HL-60/S4 (cell line): ENCODE results near the gene ZNF555.
"Not testable (repeated sequence)": the region's sequence is repeated elsewhere in the genome, so short reads cannot be mapped to it uniquely, and the experiment has no call there.

Experiments used
- in situ Hi-C: fragments of 300-500 bp; cut with MboI; formaldehyde crosslinking; loops from 2 replicates; pipeline ENCODE4 v1.14.3; 2022; ENCODE audit warnings: low sequenced_read_pairs

ZNF555 gene

DNA sequence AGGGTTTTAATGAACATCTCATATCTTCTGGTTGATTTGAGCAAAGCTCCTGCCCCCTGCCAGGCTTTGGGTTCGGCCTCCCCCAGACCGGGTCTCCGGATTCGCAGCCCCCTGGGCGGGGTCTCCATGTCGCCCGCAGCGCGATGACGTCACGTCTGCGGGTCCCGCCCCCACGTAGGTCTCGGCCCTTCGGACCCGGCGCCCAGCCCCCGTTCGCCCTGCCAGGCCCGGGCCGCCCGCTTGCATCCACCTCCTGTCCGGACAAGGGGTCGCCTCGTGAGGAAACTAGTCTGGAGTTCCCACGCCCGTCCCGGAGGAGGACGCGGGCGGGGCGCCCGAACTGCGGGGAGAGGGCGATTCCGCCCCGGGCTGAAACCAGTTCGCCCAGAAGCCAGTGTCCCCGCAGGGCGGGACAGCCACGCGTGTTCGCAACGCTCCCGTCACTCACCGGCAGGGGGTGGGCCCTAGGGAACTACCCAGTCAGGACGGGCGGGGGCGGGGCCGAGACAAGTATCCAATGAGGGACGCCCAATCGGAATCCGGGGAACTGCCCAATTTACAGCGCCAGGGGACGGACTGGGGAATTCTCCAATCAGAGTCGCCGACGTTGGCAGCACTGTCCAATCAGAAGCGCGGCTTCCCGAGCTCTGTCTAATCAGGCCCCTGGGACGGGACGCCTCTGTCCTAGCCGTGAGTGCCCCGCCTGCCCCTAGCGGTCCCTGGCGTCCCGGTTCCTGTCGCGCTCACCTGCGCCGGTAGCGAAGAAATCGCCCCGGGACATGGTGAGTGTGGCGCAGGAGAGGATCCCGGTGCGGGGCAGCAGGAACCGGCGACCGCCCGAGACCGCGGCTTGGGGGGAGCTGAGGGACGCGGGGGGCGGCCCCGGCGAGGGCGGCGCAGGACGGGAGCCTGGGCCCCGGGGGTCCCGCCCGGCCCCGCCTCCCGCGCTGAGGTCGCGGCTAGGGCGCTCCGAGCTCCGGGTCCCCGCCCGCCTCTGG lies at the start of gene ZNF555:
TSS of gene ZNF555 (plus strand) at position 682 of the 998 bp plus-strand sequence. CDS start at position 780, 98 bp downstream.
- in situ Hi-C loops, result no loop called here

DNA sequence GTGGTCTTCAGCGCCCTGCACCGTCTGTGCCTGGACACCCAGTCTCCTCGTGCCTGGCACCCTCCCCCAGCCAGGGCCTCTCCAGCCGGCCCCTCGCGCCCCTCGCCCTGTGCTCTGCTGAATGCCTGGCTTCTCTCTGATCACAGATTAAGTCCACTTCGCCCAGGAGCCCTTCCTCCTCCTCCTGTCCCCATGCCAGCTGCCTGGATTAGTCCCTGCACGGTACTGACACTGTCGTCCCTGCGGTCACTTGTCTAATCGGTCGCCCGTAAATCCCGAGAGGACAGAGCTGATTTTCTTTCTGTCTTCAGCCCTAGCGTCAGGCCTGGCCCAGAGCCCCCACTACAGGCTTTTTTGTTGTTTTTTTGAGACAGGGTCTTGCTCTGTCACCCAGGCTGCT lies 49.4 kb upstream of the ZNF555 start:
- in situ Hi-C loops, result no loop called here

DNA sequence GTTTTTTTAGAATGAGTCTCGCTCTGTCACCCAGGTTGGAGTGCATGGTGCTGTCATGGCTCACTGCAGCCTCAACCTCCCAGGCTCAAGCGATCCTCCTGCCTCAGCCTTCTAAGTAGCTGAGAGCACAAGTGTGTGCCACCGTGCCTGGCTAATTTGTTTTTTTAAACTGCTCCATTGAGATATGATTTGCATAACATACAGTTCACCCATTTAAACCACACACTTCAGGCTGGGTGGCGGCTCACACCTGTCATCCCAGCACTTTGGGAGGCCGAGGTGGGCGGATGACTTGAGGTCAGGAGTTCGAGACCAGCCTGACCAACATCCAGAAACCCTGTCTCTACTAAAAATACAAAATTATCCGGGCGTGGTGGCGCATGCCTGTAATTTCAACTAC lies 48.6 kb upstream of the ZNF555 start:
- in situ Hi-C loops, result not testable (repeated sequence)

DNA sequence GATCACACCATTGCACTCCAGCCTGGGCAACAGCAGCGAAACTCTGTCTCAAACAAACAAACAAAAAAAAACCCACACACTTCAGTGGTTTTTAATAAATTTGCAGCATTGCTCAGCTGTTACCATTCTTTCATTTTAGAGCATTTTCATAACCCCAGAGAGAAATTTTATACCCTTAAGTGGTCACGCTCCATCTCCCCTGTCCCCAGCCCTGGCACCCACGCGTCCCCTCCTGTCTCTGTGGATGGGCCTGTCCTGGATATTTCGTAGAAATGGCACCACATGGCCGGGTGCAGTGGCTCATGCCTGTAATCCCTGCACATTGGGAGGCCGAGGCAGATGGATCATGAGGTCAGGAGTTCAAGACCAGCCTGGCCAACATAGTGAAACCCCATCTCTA lies 48.1 kb upstream of the ZNF555 start:
- in situ Hi-C loops, result no loop called here

DNA sequence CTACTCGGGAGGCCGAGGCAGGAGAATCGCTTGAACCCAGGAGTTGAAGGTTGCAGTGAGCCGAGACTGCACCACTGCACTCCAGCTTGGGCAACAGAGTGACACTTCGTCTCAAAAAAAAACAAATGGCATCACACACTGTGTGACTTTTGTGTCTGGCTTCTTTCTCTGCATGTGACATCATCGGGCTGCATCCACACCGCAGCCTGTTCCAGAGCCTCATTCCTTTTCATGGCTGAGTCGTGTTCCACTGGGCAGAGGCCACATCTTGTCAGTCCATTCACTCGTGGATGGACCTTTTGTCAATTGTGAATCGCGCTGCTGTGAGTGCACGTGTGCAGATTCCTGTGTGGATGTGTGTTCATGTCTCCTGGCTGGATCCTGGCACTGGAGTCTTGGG lies 47.7 kb upstream of the ZNF555 start:
- in situ Hi-C loops, result no loop called here

DNA sequence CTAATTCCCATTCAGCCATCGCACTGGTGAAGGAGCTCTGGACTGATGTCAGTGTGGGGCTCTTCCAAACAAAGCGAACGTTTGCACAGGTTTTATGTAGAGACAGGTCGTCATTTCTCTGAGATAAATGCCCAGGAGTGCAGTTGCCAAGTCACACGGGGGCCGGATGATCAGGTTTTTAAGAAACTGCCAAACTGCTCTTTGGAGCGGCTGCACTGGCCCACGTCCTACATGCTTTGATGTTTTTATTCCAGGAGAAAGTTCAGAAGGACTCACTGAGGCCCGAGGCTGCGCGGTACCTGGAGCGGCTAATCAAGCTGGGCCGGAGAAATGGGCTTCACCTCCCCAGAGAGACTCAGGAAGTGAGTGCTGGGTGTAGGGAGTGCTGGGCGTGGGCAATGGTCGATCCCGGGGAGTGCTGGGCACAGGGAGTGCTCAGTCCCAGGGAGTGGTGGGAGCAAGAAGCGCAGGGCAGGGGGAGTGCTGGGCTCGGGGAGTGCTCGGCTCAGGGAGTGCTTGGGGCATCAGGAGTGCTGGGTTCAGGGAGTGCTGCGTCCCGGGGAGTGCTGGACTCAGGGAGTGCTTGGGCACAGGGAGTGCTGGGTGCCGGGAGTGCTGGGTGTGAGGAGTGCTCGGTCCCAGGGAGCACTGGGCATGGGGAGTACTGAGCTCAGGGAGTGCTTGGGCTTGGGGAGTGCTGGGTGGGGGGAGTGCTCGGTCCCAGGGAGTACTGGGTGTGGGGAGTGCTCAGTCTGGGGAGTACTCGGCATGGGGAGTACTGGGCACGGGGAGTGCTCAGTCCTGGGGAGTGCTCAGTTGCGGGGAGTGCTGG lies 45.2 kb upstream of the ZNF555 start:
- in situ Hi-C loops, result no loop called here

DNA sequence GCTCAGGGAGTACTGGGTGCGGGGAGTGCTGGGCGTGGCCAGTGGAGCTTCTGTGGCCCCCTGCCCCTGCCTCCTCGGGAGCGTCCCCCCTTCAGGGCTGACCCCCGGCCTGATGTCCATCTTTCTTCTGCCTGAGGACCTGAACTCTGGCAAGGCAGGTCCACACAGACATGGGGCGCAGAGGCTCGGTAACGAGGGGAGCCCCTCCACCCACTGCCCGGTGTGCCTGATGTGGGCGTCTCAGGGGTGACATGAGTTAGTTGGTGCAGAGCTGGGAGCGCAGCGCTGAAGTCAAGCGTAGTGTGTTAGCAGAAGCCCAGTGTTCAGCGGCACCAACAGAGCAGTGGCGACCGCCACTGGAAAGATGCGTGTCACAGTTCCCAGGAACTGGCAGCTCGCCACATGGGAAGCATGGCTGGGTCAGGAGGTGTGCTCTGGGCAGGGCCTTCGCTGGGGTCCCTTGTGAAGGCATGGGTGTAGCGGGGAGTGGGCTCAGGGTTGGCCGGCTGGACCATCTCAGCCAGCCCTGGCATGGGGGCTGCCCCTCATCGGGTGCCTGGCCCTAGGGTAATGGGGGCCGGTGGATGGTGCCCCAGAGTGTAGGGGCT lies 44.5 kb upstream of the ZNF555 start:
- in situ Hi-C loops, result no loop called here

DNA sequence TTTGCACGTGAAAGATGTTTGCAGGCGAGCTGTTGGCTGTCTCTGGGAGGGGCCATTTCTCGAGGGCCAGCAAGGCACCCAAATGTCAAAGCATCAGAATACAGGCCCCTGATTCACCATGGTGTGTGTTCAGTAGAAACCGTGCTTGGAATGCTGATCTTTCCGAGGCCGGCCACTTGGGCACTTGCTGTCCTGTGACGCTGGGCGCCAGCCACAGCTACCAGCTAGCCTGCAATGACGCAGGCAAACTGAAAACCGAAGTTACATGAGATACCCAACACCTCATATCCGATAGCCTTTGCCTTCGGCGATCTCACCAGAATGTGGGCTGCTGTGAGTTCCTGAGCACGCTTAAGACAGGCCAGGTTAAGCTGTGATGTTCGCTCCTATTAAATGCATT lies 44.0 kb upstream of the ZNF555 start:
- in situ Hi-C loops, result no loop called here

DNA sequence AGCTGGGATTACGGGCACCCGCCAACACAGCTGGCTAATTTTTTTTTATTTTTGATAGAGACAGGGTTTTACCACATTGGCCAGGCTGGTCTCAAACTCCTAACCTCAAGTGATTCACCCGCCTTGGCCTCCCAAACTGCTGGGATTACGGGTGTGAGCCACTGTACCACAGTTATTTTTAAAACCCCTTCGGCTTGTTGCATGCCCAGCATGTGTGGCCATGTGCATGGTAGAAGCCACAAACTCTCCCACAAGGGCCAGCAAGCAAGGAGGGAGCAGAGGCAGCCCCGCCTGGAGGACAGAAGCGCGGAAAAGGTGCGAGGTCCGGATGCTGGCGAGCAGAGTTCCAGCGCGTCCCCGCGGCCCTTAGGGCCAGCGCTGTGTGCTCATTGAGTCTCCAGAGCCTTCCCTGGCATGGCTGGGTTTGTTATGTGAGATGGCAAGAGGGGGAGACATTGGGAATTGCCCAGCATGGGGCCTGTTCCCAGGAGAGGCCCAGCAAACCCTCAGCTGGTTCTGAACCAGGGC lies 43.1 kb upstream of the ZNF555 start:
- in situ Hi-C loops, result no loop called here

DNA sequence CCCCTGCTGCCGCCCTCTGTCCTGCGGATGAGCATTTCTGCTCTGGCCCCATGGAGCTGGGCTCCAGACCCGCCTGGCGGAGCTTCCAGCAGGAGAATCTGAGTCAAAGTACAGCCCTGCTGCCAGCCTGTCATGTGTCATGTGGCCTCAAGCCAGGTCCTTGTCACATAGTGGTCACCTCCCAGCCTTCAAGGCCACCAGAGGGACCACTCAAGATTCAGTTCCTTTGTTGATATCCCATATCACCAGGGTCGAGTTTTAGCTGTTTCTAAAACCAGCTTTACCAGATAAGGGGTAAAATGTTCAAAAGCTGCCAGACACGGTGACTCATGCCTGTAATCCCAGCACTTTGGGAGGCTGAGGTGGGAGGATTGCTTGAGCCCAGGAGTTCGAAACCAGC lies 42.5 kb upstream of the ZNF555 start:
- in situ Hi-C loops, result no loop called here

DNA sequence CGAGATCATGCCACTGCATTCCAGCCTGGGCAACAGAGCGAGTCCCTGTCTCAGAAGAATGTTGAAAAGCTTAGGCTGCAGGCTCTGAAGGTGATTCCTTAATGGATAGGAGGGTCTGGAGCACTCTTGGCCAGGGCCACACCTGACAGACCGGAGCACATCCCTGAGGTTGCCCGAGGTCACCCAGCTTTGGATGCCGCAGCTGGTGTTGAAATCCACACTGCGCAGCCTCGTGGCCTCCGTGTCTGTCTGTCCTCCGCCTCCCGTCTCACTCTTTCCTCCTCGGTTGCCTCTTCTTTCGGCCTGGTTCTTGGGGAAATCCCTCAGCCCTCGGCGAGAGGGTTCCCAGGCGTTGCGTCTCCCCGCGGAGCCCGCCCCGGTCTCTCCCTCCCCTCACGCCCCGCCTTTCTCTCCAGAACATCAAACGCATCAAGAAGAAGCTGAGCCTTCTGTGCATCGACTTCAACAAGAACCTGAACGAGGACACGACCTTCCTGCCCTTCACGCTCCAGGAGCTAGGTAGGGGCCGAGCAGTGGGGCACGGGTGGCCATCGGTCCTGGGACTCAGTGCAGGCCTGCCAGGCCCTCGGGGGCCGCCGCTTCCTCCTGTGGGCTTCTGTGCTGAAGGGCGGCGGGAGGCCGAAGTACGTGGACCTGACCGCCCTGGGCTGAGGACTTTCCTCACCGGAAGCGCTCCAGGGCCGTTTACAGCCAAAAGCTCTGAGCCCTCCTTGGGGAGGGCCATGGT lies 41.8 kb upstream of the ZNF555 start:
- in situ Hi-C loops, result no loop called here

DNA sequence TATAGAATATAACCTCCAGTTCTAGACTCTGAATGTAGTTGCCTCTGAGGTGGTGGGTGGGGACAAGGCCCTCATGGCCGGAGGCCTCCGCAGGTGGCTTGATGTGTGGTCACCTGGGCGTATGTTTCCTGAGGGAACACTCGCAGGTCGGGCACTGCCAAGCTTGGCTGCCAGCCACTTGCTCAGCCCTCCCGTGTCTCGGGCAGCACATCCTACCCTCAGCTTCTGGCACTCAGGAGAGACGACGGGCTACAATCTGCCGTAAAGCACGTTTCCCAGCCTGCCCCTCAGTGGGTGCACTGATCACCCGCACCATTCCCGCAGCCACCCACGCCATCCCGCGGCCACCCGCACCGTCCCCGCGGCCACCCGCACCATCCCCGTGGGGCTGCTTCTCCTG lies 40.8 kb upstream of the ZNF555 start:
- in situ Hi-C loops, result no loop called here

DNA sequence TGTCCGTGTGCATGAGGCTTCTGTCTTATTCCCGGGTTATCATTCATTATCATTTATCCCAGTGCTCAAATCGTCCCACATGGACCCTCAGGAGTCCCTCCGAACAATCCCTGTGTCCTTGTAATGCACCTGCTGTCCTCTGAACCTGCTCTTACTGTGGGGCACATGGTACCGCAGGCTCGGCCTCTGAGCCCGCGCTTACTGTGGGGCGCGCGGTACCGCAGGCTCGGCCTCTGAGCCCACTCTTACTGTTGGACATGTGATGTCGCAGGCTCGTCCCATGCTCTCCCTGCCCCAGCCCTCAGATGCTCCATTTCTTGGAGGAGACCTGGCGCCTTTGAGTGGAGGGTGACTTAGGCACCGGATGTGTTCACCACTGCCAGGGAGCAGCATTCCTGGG lies 38.4 kb upstream of the ZNF555 start:
- in situ Hi-C loops, result no loop called here

DNA sequence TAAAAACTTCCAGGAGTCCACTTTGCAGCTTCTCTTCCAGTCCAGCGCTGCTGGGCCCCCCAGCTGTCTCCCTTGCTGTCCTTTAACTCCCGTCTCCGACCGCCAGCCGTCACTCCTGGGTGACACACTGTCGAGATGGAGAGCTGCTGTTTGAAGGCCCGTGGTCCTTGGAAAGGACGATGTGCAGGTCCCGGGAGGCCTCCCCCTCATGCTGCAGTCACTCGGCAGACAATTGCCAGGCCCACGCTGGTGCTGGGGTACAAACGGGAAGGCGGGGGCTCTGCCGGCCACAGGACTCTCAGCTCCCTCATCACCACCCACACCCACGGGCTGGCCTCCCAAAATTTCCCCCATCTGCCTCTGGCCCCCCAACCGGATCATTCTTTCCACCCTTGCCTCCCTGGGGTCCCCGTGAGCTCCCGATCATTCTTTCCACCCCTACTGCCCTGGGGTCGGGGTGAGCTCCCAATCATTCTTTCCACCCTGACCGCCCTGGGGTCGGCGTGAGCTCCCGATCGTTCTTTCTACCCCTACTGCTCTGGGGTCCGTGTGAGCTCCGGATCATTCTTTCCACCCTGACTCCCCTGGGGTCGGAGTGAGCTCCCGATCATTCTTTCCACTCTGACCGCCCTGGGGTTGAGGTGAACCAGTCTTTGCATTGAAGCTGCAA lies 37.7 kb upstream of the ZNF555 start:
- in situ Hi-C loops, result no loop called here

DNA sequence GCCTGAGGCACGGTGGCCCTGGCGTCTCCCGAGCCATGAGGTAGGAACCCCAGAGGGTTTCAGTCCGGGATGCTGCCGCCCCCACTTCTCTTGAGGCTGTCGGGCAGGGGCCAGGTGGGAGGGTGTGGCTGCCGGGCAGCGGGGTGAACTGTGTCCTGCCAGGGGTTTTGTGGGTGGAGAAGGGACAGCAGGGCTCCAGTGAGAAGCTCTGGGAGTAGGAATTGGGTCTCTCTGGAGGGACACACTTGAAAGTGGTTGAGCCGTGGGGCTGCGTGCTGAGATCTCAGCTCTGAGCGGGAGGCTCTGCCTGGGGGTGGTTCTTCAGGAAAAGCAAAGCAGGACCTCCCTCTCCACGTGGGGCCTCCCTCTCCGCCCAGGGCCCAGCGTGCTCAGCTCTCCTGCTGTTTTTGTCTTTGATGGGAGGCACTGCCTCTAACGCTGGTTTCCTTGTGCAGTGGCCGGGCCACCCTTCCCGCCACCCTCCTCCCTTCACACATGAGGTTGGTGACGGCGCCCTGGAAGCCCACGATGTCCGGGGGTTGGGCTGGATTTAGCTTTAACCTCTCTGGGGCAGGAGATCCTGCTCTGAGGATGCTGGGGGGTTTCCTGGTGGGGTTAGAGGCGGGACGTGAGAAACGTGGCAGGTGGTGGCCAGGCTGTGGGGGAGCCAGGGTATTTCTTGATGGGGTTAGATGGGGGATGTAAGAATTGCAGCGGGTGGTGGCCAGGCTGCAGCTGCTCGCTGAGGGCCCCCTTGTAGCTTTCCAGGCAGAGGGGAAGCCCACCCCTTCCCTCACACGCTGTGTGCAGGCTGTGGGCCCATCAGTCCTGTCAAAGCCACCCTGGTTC lies 36.9 kb upstream of the ZNF555 start:
- in situ Hi-C loops, result no loop called here

DNA sequence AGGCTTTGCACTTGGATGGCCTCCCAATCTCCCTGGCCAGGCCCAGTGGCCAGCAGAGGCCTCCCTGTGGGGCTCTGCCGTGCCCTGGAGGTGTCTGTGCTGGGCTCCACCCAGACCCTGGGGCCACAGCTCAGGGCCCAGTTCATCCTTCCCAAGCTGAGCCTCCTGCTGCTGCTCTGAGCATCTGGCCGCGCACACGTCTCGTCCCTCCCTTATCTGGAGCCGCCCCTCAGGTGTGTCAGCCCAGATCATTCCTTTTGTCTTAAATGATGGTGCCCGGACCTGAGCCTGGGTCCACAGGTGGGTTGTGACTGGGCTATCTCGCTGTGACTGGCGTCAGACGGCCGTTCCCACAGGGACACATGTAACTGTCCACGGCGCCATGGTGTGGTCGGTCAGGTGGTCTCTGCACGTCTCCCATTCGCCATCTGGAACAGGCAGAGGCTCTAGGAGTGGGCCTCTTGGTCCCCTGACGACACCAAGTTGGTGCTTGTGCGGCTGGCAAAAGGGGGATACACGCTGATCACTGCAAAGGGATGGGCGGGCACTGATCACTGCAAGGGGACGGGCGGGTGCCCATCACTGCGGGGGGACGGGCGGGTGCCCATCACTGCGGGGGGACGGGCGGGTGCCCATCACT lies 35.9 kb upstream of the ZNF555 start:
- in situ Hi-C loops, result no loop called here

DNA sequence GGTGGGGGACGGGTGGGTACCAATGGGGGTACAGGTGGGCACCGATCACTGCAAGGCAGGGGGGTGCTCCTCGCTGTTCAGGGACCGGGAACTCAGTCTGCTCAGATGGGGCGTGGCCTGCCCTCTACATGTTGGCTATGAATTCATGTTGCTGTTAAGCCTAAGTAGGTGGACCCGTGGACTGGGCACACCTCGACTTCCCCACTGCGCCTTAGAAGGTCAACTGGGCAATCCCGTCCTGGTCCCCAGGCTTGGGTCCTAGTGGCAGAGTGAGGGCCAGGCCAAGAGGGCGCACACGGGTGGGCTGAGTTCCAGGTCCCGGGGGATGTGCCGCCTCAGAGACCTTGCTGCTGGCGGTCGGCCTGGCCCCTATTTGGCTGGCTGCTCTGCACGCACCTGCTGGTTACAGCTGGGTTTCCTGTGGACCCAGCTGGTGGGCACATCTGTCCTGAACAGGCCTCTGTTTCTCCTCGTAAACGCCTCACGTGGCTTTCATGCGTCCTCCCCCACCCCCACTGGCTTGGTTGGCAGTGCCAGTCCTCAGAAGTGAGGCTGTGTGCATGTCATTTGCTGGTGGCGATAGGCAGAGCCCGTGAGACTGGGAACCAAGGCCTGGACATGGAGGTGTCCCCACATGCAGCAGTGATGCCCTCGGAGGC lies 35.2 kb upstream of the ZNF555 start:
- in situ Hi-C loops, result no loop called here
